Breast epithelium (tissue), 3 donors: ENCODE data around the gene USH1C.

ENCODE experiments used
- CTCF ChIP-seq, 3 donors: fragments of 450-650 bp; IDR thresholded peaks; one replicate each; pipeline ENCODE4 v1.5.1; 2016 to 2017; ENCODE audit warnings: antibody characterized with exemption in 3 of 3, mild to moderate bottlenecking in 3 of 3, moderate library complexity in 3 of 3
- POLR2A ChIP-seq: fragments of 450-650 bp; IDR thresholded peaks from one replicate; pipeline ENCODE4 v1.6.1; 2016; ENCODE audit warnings: antibody characterized with exemption, mild to moderate bottlenecking, moderate library complexity
- POLR2AphosphoS5 ChIP-seq, 3 donors: sonication (generic); formaldehyde crosslinking; IDR thresholded peaks; one replicate each; pipeline ENCODE4 v1.6.1; 2017; ENCODE audit warnings: antibody characterized with exemption in 3 of 3

GRCh38 chr11:17548444-17548843 is 4.2 kb upstream of the USH1C start:
- TF ChIP-seq POLR2A: no peak
- TF ChIP-seq CTCF (IDR thresholded peaks at IDR 0.05): no peak
- no peak for TF ChIP-seq POLR2AphosphoS5 (IDR thresholded peaks at IDR 0.05)
